Mononuclear cell (primary cell): ENCODE data around the gene PLBD2. TPM values are rescaled to one million over a fixed set of nuclear protein-coding genes. Genes with fewer than 3 reads are reported as not detected.
"Not testable (repeated sequence)": the region's sequence is repeated elsewhere in the genome, so short reads cannot be mapped to it uniquely, and the experiment has no call there.

Experiments
- H3K27me3 ChIP-seq: 2 replicates; pipeline ENCODE4 v1.6.0; 2011; ENCODE audit warnings: low read length, control low read depth; ENCODE audit not compliant: insufficient read depth
- H3K4me1 ChIP-seq: 2 replicates; pipeline ENCODE4 v1.5.1; 2011; ENCODE audit warnings: mild to moderate bottlenecking, low read length, control low read depth; ENCODE audit not compliant: insufficient read depth
- H3K4me3 ChIP-seq: 2 replicates; pipeline ENCODE4 v1.5.1; 2011; ENCODE audit warnings: mild to moderate bottlenecking, low read length, moderate library complexity
- H3K9me3 ChIP-seq: 2 replicates; pipeline ENCODE4 v1.5.1; 2011; ENCODE audit warnings: low read depth, mild to moderate bottlenecking, control low read depth, low read length
- total RNA-seq: library from RNA; depleted of rRNA; stranded (reverse); fragments of >200 nt; gene quantifications from one replicate; pipeline ENCODE4 v1.2.3, GENCODE V29; 2012

The PLBD2 gene
- total RNA-seq, 1 donor = 15.3 TPM

- Histone ChIP-seq H3K4me3 (no peak overlapping the region), H3K4me1 (no peaks in the 10 kb centered on the region), H3K27me3 (no peaks in the 10 kb centered on the region), H3K9me3 (no peaks in the 10 kb centered on the region)
Measured at GRCh38 chr12:113348849-113349536, 9.4 kb upstream of the PLBD2 start.

DNA sequence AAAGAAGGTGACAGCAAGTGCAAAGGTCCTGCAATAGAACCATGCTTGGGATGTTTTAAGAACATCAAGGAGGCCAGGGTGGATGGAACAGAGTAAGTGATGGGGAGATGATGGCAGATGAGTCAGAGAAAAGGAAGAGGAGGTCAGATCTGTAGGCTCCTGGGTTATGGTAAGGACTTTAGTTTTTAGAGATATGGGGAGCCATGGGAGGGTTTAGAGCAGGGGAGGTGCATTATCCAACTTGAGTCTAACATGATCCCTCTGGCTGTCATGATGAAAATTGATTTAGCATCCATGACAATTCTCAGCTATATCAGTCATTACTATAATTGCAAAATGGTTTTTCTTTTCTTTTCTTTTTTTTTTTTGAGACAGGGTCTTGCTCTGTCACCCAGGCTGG is 7.3 kb upstream of the PLBD2 start:
- Histone ChIP-seq H3K9me3 (no peaks in the 10 kb centered on the region), H3K4me1 (no peaks in the 10 kb centered on the region), H3K4me3 (no peak overlapping the region), H3K27me3 (no peaks in the 10 kb centered on the region)

DNA sequence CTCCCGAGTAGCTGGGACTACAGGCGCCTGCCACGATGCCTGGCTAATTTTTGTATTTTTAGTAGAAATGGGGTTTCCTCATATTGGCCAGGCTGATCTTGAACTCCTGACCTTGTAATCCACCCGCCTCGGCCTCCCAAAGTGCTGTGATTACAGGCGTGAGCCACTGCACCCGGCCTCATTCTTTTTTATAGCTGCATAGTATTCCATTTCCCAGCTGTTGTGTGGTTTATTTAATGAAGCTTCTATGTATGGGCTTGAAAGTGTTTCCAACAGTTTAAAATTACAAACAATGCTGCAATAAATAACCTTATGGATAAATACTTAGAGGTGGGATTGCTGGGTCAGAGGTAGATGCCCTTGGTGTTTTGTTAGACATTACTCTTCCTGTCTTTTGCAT is 4.2 kb upstream of the PLBD2 start:
- H3K4me1 ChIP-seq = peaks cover 13% of the 10 kb centered on the region
- H3K9me3 ChIP-seq, H3K27me3 ChIP-seq, H3K4me3 ChIP-seq: not testable (repeated sequence)

DNA sequence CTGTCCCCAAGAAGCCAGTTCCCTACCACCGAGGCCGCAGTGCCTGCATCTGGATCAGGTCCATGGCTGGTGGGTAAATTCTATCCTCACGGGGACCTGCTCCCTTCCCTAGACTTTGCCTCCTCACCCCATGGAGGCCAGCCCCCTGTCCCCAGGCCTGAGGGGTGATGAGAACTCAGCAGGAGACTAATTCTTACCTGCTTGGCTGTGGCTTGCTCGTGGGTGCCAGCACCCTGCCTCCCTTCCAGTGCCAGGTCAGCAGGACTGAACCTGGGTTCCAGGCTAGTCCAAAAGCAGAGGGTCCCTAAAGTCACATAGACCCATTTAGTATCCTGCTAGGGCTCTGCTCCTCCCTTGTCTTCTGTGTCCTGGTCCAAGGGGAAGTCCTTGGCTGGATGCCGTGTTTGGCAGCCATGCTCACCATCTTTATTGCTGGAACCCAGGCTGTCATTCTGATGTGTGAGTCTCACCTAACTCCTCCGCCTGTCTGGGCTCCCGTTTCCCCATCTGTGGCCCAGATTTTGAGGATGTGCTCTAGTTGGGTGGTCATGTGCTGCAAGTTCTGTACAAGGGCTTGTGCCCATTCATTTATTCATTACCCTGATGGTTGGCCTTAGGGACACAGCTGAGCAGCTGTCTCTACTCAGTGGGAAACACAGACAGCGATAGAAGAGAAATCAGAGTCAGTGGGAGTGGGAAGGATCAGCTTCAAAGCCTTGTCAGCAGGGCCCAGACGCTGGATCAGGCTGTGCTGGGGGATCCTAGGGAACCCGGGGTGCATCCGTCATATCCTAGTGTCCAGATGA is 949 bp downstream of the PLBD2 start:
- H3K4me3 ChIP-seq = peak overlapping the region; percentile 63
- H3K27me3 ChIP-seq = no peaks in the 10 kb centered on the region
- no peaks in the 10 kb centered on the region for H3K9me3 ChIP-seq
- H3K4me1 ChIP-seq = peaks cover 32% of the 10 kb centered on the region

GRCh38 chr12:113359939-113360748 is 1.8 kb downstream of the PLBD2 start:
- H3K27me3 ChIP-seq = no peaks in the 10 kb centered on the region
- peaks cover 32% of the 10 kb centered on the region for H3K4me1 ChIP-seq
- no peaks in the 10 kb centered on the region for H3K9me3 ChIP-seq
- no peak overlapping the region for H3K4me3 ChIP-seq

DNA sequence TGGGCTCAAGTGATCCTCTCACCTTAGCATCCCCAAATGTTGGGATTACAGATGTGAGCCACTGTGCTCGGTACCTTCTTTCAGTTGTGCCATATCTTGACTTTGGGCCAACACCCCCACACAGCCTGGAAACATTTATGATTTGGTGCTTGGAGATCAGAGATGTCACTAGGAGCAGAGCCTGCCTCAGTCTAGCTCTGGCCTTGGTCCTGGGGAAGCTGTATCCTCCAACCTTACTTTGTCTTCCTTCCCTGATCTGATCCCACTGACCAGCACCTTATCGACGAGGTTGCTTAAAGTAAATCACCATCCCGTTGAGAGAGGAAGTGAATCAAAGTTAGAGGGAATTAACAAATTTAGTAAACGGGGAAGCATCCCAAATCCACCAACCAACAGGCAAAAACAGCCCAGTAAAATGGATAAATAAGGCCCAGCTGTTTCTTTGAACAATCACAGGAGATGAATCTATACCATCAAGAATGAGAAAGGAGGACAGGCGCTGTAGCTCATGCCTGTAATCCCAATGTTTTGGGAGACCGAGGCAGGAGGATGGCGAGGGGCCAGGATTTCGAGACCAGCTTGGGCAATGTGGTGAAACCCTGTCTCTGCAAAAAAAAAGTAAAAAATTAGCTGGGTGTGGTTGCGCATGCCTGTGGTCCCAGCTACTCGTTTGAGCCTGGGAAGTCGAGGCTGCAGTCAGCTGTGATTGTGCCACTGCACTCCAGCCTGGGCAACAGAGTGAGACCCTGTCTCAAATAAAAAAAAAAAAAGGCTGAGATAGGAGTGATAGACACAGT is 3.4 kb downstream of the PLBD2 start:
- no peaks in the 10 kb centered on the region for H3K27me3 ChIP-seq
- peaks cover 32% of the 10 kb centered on the region for H3K4me1 ChIP-seq
- no peak overlapping the region for H3K4me3 ChIP-seq
- no peaks in the 10 kb centered on the region for H3K9me3 ChIP-seq

- Histone ChIP-seq H3K27me3 (no peaks in the 10 kb centered on the region), H3K4me3 (no peak overlapping the region), H3K9me3 (no peaks in the 10 kb centered on the region), H3K4me1 (peaks cover 17% of the 10 kb centered on the region)
Measured at GRCh38 chr12:113364698-113365097, 6.3 kb downstream of the PLBD2 start.

DNA sequence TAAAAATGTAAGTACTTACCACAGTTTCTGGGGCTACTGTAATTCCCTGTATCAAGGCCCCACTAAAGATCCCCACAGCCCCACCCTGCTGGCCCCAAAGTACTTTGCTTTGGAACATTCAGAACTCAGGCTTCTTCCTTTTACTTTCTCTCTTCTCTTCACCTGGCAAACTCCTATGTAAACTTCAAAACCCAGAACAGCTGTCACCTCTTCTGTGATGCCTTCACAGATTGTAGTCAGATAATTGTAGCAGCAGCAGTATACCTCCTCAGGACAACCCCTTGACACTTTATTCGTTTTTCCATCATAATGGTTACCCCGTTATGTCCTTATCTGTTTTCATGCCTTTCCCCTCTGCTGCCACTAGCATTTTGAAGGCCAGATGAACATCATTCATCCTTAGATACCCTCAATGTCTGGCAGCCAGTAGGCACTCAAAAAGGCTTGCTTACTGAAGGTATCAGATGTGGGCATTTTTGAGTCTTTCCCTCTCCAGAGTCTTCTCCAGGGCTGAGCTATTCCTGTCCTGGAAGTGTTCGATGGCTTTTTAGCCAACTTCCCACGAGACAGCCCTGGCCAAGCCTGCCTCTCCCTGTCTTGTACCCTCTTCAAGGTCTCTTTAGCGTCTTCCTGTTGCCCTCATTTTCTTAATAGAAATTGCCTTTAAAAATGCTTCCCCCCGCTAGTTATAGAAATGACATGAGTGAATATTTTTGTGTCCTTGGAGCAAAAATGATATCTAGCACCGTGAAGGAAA is 7.4 kb downstream of the PLBD2 start:
- no peaks in the 10 kb centered on the region for H3K27me3 ChIP-seq
- H3K9me3 ChIP-seq = no peaks in the 10 kb centered on the region
- no peak overlapping the region for H3K4me3 ChIP-seq
- H3K4me1 ChIP-seq = peaks cover 17% of the 10 kb centered on the region

DNA sequence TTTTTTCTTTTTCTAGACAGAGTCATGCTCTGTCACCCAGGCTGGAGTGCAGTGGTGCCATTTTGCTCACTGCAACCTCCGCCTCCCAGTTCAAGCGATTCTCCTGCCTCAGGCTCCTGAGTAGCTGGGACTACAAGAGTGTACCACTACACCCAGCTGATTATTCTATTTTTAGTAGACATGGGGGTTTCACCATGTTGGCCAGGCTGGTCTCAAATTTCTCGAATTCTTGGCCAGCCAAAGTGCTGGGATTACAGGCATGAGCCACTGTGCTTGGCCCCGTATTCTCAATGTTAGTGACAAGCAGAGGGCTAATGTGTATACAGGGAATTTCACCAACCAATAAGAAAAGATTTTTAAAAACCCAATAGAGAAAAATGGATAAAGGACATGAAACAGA is 8.4 kb downstream of the PLBD2 start:
- H3K4me1 ChIP-seq = peaks cover 13% of the 10 kb centered on the region
- no peaks in the 10 kb centered on the region for H3K9me3 ChIP-seq
- H3K27me3 ChIP-seq = no peaks in the 10 kb centered on the region
- no peak overlapping the region for H3K4me3 ChIP-seq

DNA sequence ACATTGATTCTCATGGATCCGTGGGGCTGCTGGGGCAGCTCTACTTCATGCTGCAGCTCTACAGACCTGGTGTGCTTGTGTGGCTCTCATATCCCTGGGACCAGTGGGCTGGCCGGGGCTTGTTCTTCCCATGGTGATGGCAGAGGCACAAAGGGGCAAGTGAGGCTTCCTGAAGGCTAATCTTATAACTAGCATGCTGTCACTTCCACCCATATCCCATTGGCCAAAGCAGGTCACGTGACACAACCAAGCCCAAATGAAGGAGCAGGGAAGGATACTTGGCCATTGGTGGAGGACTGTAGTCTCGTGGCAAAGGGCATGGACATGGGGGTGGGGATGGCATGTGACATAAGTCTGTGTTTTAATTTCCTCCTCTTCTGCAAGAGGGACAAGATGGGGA is 9.9 kb downstream of the PLBD2 start:
- Histone ChIP-seq H3K27me3 (no peaks in the 10 kb centered on the region), H3K4me3 (no peak overlapping the region), H3K4me1 (peaks cover 8% of the 10 kb centered on the region), H3K9me3 (no peaks in the 10 kb centered on the region)

DNA sequence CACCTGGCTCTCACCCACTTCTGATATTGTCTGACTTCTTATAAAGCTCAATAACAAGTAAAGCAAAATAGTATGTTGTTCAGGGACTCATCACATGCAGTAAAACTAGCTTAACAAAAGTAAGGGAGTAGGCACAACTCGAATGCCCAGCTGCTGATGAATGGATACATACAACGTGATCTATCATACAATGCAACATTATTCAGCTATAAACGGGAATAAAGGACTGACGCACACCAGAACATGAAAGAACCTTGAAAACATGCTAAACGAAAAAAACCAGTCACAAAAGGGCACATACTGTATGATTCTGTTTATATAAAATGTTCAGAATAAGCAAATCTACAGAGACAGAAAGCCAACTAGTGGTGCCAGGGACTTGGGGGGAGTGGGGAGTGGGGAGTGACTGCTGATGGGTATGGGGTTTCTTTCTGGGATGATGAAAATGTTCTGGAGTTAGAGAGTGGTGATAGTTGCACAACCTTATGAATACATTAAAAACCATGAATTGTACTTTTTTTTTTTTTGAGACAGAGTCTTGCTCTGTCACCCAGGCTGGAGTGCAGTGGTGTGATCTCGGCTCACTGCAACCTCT is 11.1 kb downstream of the PLBD2 start:
- Histone ChIP-seq H3K4me1 (peaks cover 8% of the 10 kb centered on the region), H3K9me3 (no peaks in the 10 kb centered on the region), H3K4me3 (no peak overlapping the region), H3K27me3 (no peaks in the 10 kb centered on the region)

GRCh38 chr12:113370923-113371682 is 12.7 kb downstream of the PLBD2 start:
- no peaks in the 10 kb centered on the region for H3K9me3 ChIP-seq
- no peak overlapping the region for H3K4me3 ChIP-seq
- H3K27me3 ChIP-seq = no peaks in the 10 kb centered on the region
- H3K4me1 ChIP-seq = peaks cover 8% of the 10 kb centered on the region

GRCh38 chr12:113371808-113372207 is 13.4 kb downstream of the PLBD2 start:
- H3K9me3 ChIP-seq = no peaks in the 10 kb centered on the region
- H3K4me1 ChIP-seq = peaks cover 8% of the 10 kb centered on the region
- no peak overlapping the region for H3K4me3 ChIP-seq
- no peaks in the 10 kb centered on the region for H3K27me3 ChIP-seq
